ENCODE measurements around the gene CD101. TPM values are rescaled to one million over a fixed set of nuclear protein-coding genes. Genes with fewer than 3 reads are reported as not detected.

The CD101 gene
- total RNA-seq, 3 donors from 2014 or later (not counting 1 experiment from before 2014, with no cell fraction given) = 0.82 to 3.1 (median 2.5) TPM

DNA sequence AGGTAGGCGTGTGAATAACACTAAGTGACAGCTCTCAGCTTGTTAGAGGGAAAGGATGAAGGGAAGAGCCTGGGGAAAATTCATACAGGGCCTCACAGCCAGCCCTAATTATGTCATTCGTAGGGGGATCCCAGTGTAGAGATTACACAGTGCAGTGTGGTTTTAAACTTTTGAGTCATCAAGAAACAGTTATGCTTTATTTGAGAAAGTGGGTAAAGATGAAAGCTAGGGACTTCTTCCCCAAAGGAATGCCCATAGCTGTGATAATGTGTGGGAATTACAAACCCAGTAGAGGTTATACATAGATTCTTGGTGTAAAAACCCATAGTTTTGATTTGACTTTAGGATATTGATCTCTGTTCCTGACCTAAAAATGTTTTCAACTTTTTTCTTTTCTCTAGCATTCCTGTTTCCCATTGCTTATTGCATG, 60.4 kb downstream of the CD101 start:
- peaks cover 2% of the 10 kb centered on the region for H3K36me3 ChIP-seq (ENCODE audit: control insufficient read depth, insufficient read depth, low read length)
- no peak overlapping the region for H3K27ac ChIP-seq (ENCODE audit: low read length)
- H3K9me3 ChIP-seq (ENCODE audit: control insufficient read depth, insufficient read depth, low read length) = no peaks in the 10 kb centered on the region
- ATAC-seq (no peak), DNase-seq (peak in 1 of 2 donors; percentile 58)
- no peaks in the 10 kb centered on the region for H3K9me3 Mint-ChIP-seq
- H3K4me3 Mint-ChIP-seq = peak overlapping the region; percentile 21
- peaks cover 9 to 16% of the 10 kb centered on the region in 2 donors for H3K4me1 Mint-ChIP-seq
- peaks cover 16% of the 10 kb centered on the region for H3K4me1 ChIP-seq (ENCODE audit: control insufficient read depth, insufficient read depth, low read length)
- WGBS (ENCODE audit: insufficient coverage) = 54% methylated on average over 2 of the region's 2 CpGs
- TF ChIP-seq, protein P1, sequence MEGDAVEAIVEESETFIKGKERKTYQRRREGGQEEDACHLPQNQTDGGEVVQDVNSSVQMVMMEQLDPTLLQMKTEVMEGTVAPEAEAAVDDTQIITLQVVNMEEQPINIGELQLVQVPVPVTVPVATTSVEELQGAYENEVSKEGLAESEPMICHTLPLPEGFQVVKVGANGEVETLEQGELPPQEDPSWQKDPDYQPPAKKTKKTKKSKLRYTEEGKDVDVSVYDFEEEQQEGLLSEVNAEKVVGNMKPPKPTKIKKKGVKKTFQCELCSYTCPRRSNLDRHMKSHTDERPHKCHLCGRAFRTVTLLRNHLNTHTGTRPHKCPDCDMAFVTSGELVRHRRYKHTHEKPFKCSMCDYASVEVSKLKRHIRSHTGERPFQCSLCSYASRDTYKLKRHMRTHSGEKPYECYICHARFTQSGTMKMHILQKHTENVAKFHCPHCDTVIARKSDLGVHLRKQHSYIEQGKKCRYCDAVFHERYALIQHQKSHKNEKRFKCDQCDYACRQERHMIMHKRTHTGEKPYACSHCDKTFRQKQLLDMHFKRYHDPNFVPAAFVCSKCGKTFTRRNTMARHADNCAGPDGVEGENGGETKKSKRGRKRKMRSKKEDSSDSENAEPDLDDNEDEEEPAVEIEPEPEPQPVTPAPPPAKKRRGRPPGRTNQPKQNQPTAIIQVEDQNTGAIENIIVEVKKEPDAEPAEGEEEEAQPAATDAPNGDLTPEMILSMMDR (IDR thresholded peaks at IDR 0.05) = no peak
- H3K27ac Mint-ChIP-seq = no peak overlapping the region
- intact Hi-C loops (cut with micrococcal nuclease) = loop anchor here (2.0 kb wide), 1 partner anchor 491 kb away; the partner anchor contains the start of gene CD58
- H3K36me3 Mint-ChIP-seq = no peaks in the 10 kb centered on the region
- no peaks in the 10 kb centered on the region for H3K27me3 Mint-ChIP-seq (ENCODE audit: low read depth in 2 of 2)
- H3K27me3 ChIP-seq (ENCODE audit: control insufficient read depth, insufficient read depth, low read length) = no peaks in the 10 kb centered on the region
- H3K4me3 ChIP-seq (ENCODE audit: low read length) = no peak overlapping the region

DNA sequence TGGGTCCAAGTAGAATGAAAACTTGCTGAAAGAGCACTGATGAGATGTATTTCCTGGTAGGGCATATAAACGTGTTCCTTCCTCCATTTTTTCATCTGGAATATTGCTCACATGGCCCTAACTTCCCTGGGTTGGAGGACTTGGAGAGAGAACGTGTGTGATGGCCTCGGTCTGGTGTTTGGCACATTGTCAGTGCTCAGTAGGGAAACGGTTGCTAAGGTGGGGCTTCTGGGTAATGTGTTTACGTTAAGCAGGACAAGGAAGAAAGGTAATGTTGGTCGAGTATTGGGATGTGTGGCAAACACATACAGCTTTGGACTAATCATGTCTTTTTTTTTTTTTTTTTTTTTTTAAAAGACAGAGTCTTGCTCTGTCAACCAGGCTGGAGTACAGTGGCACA, 64.8 kb downstream of the CD101 start:
- ATAC-seq (no peak), DNase-seq (no peak)
- H3K36me3 ChIP-seq (ENCODE audit: control insufficient read depth, insufficient read depth, low read length) = peaks cover 2% of the 10 kb centered on the region
- H3K36me3 Mint-ChIP-seq = no peaks in the 10 kb centered on the region
- no peaks in the 10 kb centered on the region for H3K9me3 ChIP-seq (ENCODE audit: control insufficient read depth, insufficient read depth, low read length)
- WGBS (ENCODE audit: insufficient coverage) = 94% methylated on average over 6 of the region's 6 CpGs
- no peak overlapping the region for H3K4me3 ChIP-seq (ENCODE audit: low read length)
- TF ChIP-seq, protein P1 (IDR thresholded peaks at IDR 0.05) = no peak
- H3K4me1 ChIP-seq (ENCODE audit: control insufficient read depth, insufficient read depth, low read length) = no peaks in the 10 kb centered on the region
- no peak overlapping the region for H3K4me3 Mint-ChIP-seq
- intact Hi-C loops (cut with micrococcal nuclease) = no loop called here
- H3K9me3 Mint-ChIP-seq = no peaks in the 10 kb centered on the region
- H3K27ac ChIP-seq (ENCODE audit: low read length) = no peak overlapping the region
- peaks cover 0 to 6% of the 10 kb centered on the region in 2 donors for H3K4me1 Mint-ChIP-seq
- no peak overlapping the region for H3K27ac Mint-ChIP-seq
- H3K27me3 Mint-ChIP-seq (ENCODE audit: low read depth in 2 of 2) = no peaks in the 10 kb centered on the region
- no peaks in the 10 kb centered on the region for H3K27me3 ChIP-seq (ENCODE audit: control insufficient read depth, insufficient read depth, low read length)

DNA sequence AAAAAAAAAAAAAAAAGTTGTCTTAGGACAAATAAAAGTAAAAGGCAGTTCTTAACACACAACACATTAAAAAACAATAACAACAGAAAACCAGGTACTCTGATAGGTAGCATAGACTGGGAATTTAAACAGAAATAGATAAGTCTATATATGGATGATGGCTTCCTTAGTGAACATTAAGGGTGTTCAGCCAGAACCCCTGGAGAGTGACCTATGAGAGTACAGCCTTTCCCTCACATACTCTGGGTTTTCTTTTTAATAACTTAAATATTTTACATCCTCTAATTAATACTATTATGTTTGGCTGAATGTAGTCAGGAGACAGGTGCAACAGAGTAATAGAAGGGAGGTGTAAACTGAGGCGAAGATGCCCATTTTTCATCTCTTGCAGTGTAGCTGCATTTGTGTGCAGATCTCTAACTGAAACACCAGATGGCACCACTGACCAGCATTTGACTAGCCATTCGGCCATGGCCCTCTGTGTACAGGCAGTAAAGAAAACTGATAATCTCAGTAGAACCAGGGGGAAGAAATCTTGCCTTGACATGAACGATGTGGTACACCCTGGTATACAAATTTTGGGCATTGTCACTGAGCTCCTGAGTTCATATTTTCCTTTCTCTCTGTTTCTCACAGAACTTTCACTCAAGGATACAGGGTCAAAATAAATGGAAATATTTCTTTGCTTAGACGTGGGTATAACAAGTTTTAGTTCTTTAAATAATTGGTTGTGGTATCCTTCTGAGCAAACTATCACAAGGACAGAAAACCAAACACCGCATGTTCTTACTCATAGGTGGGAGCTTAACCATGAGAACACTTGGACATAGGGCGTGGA, 66.2 kb downstream of the CD101 start:
- 80% methylated on average over 6 of the region's 6 CpGs for WGBS (ENCODE audit: insufficient coverage)
- intact Hi-C loops (cut with micrococcal nuclease) = loop anchor here (1.0 kb wide), 1 partner anchor 61 kb away; no protein-coding TSS in a partner anchor
- Mint-ChIP-seq H3K27me3 (ENCODE audit: low read depth in 2 of 2) (no peaks in the 10 kb centered on the region), H3K9me3 (no peaks in the 10 kb centered on the region), H3K27ac (no peak overlapping the region), H3K4me1 (peaks cover 0 to 6% of the 10 kb centered on the region in 2 donors), H3K4me3 (no peak overlapping the region), H3K36me3 (no peaks in the 10 kb centered on the region)
- peaks cover 2% of the 10 kb centered on the region for H3K36me3 ChIP-seq (ENCODE audit: control insufficient read depth, insufficient read depth, low read length)
- no peak overlapping the region for H3K4me3 ChIP-seq (ENCODE audit: low read length)
- H3K27ac ChIP-seq (ENCODE audit: low read length) = no peak overlapping the region
- TF ChIP-seq, protein P1 (IDR thresholded peaks at IDR 0.05) = peak; percentile 65
- H3K9me3 ChIP-seq (ENCODE audit: control insufficient read depth, insufficient read depth, low read length) = no peaks in the 10 kb centered on the region
- DNase-seq (peak in 1 of 2 donors; percentile 63), ATAC-seq (peak; percentile 73 to 96 (median 94))
- no peaks in the 10 kb centered on the region for H3K27me3 ChIP-seq (ENCODE audit: control insufficient read depth, insufficient read depth, low read length)
- no peaks in the 10 kb centered on the region for H3K4me1 ChIP-seq (ENCODE audit: control insufficient read depth, insufficient read depth, low read length)
